HEK293T (cell line): ENCODE data around the gene ASTN2.

Source experiments
- CTCF ChIA-PET: fragments of 350-600 bp; formaldehyde crosslinking; extraction: SDS; loops from one replicate; lab custom pipeline; 2021; ENCODE audit warnings: antibody characterized with exemption, inconsistent platforms; lab: Yijun Ruan, JAX
- POLR2A ChIA-PET: fragments of 350-600 bp; formaldehyde crosslinking; extraction: SDS; loops from one replicate; lab custom pipeline; 2020; ENCODE audit warnings: antibody characterized with exemption, inconsistent platforms; lab: Yijun Ruan, JAX
- DNase-seq: peaks from one replicate; pipeline ENCODE4 v3.0.0; 2012; ENCODE audit warnings: mixed read lengths; ENCODE audit errors: extremely low spot score
- ARNT ChIP-seq: fragments of 450-650 bp; IDR thresholded peaks from 2 replicates; pipeline ENCODE4 v1.6.1; 2017; ENCODE audit warnings: mild to moderate bottlenecking
- BHLHE40 ChIP-seq: fragments of 450-650 bp; IDR thresholded peaks from 2 replicates; pipeline ENCODE4 v1.6.1; 2016; ENCODE audit warnings: mild to moderate bottlenecking, moderate library complexity, borderline replicate concordance
- CTBP1 ChIP-seq: fragments of 450-650 bp; IDR thresholded peaks from 2 replicates; pipeline ENCODE4 v1.6.1; 2016; ENCODE audit warnings: borderline replicate concordance
- ELF4 ChIP-seq: fragments of 450-650 bp; IDR thresholded peaks from 2 replicates; pipeline ENCODE4 v1.6.1; 2017; ENCODE audit warnings: antibody characterized with exemption
- FOXA1 ChIP-seq: fragments of 450-650 bp; IDR thresholded peaks from 2 replicates; pipeline ENCODE4 v1.6.1; 2016; ENCODE audit warnings: mild to moderate bottlenecking
- FOXK2 ChIP-seq: fragments of 450-650 bp; IDR thresholded peaks from 2 replicates; pipeline ENCODE4 v1.6.1; 2016; ENCODE audit warnings: mild to moderate bottlenecking
- FOXM1 ChIP-seq: fragments of 450-650 bp; IDR thresholded peaks from 2 replicates; pipeline ENCODE4 v1.6.1; 2017; ENCODE audit warnings: mild to moderate bottlenecking, borderline replicate concordance
- HDGF ChIP-seq: fragments of 450-650 bp; IDR thresholded peaks from 2 replicates; pipeline ENCODE4 v1.6.1; 2017; ENCODE audit warnings: antibody characterized with exemption, borderline replicate concordance
- L3MBTL2 ChIP-seq: fragments of 450-650 bp; conservative IDR thresholded peaks from 2 replicates; pipeline ENCODE4 v1.6.1; 2016; ENCODE audit warnings: mild to moderate bottlenecking
- LEF1 ChIP-seq: fragments of 450-650 bp; IDR thresholded peaks from 2 replicates; pipeline ENCODE4 v1.6.1; 2017; ENCODE audit warnings: mild to moderate bottlenecking, borderline replicate concordance
- NFRKB ChIP-seq: fragments of 450-650 bp; IDR thresholded peaks from 2 replicates; pipeline ENCODE4 v1.6.1; 2016; ENCODE audit warnings: mild to moderate bottlenecking, moderate library complexity
- SP1 ChIP-seq: fragments of 450-650 bp; IDR thresholded peaks from 2 replicates; pipeline ENCODE4 v1.6.1; 2017
- SUZ12 ChIP-seq: fragments of 450-650 bp; IDR thresholded peaks from 2 replicates; pipeline ENCODE4 v1.6.1; 2016; ENCODE audit warnings: mild to moderate bottlenecking
- TARDBP ChIP-seq: fragments of 450-650 bp; IDR thresholded peaks from 2 replicates; pipeline ENCODE4 v1.6.1; 2016
- ZNF384 ChIP-seq: fragments of 450-650 bp; IDR thresholded peaks from 2 replicates; pipeline ENCODE4 v1.6.1; 2016
- TF ChIP-seq, protein P1 (sequence below): fragments of 450-650 bp; IDR thresholded peaks from 2 replicates; pipeline ENCODE4 v1.6.1; 2016

ASTN2 gene

DNA sequence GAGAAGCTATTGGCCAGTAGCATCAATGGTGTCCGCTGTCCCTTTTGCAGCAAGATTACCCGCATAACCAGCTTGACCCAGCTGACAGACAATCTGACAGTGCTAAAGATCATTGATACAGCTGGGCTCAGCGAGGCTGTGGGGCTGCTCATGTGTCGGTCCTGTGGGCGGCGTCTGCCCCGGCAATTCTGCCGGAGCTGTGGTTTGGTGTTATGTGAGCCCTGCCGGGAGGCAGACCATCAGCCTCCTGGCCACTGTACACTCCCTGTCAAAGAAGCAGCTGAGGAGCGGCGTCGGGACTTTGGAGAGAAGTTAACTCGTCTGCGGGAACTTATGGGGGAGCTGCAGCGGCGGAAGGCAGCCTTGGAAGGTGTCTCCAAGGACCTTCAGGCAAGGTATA lies 717.0 kb downstream of the ASTN2 start:
- no peak for DNase-seq
- POLR2A ChIA-PET: interaction anchor here (1.8 kb wide), 1 partner anchor 11 kb away, joined by 12 read pairs; the partner anchor contains the start of gene TRIM32
- CTCF ChIA-PET: no interaction called here
- no peak for TF ChIP-seq LEF1
- no peak for TF ChIP-seq ARNT
- no peak for TF ChIP-seq SP1
- TF ChIP-seq FOXA1: no peak
- TF ChIP-seq TARDBP: no peak
- no peak for TF ChIP-seq BHLHE40
- TF ChIP-seq ELF4: no peak
- TF ChIP-seq ZNF384: no peak
- no peak for TF ChIP-seq L3MBTL2
- TF ChIP-seq HDGF: no peak
- TF ChIP-seq, protein P1, sequence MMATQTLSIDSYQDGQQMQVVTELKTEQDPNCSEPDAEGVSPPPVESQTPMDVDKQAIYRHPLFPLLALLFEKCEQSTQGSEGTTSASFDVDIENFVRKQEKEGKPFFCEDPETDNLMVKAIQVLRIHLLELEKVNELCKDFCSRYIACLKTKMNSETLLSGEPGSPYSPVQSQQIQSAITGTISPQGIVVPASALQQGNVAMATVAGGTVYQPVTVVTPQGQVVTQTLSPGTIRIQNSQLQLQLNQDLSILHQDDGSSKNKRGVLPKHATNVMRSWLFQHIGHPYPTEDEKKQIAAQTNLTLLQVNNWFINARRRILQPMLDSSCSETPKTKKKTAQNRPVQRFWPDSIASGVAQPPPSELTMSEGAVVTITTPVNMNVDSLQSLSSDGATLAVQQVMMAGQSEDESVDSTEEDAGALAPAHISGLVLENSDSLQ: no peak

DNA sequence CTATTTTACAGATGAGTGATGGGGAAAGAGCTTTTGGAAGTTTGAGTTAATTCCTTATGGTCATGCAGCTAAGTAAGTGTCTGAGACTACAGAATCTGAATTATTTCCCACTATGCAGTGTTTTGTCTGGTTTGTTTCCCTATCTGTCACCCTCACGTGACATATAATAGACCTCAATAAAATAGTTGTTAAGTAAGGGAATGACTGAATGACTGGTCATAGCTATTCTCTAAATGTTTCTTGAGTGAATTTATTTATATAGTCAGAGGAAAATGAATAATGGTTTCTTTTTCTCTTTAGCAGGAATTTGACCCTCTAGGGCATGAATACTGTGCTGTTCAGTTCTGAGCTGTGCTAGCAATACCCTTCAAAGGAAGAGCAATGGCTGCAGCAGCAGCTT lies 717.5 kb downstream of the ASTN2 start:
- POLR2A ChIA-PET: interaction anchor here (1.8 kb wide), 1 partner anchor 10 kb away, joined by 12 read pairs; the partner anchor contains the start of gene TRIM32
- no peak for DNase-seq
- TF ChIP-seq ARNT (no peak), SP1 (no peak), BHLHE40 (no peak), FOXK2 (no peak)
- CTCF ChIA-PET: no interaction called here

DNA sequence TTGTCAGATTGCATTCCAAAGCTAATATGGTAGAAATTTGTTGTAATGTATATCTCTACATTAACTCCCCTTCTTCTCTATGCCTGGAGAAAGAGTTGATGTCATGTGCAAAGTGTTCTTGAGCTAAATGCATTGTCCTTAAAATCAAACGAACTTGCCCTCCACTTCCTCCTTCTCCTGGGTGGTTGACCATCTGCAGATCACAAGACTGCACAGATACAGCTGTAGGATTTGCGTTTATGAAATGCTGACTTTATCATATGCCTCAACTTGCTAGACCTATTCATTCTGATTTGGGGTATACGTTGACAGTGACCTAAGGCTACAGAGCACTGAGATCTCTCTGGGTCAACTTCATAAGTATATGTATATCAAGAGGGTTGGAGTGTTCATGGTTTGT lies 719.4 kb downstream of the ASTN2 start:
- ChIA-PET POLR2A (no interaction called here), CTCF (no interaction called here)
- no peak for TF ChIP-seq FOXA1
- TF ChIP-seq FOXM1: no peak
- no peak for TF ChIP-seq NFRKB
- no peak for TF ChIP-seq ARNT
- no peak for TF ChIP-seq HDGF
- TF ChIP-seq FOXK2: no peak
- no peak for TF ChIP-seq LEF1
- TF ChIP-seq, protein P1: no peak
- TF ChIP-seq ZNF384: no peak
- TF ChIP-seq BHLHE40: no peak
- no peak for TF ChIP-seq CTBP1
- TF ChIP-seq SUZ12: no peak
- no peak for TF ChIP-seq L3MBTL2
- no peak for TF ChIP-seq SP1
- DNase-seq: no peak

DNA sequence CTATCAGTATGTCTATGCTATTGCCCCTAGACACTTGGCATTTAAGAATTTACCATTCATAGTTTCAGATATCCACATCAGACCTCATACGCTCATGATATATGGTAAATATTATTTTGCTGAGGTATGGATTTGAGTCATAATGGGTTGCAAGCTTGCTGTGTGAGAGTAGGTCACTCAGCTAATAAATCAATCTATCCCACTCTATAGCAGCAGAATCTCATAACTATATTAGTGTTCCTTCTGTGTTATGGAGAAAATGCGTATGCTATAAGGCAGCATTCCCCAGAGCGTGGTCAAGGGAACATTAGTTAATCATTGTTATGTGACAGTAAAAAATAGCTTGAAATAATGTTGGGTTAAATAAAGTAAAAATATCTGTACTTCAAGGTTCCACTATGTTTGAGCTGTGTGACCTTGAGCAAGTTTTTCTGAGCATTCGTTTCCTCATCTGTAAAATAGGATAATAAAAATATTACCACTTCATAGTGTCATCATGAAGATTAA lies 720.0 kb downstream of the ASTN2 start:
- DNase-seq: no peak
- ChIA-PET POLR2A (no interaction called here), CTCF (no interaction called here)
- TF ChIP-seq SUZ12 (no peak), ZNF384 (no peak), BHLHE40 (no peak), CTBP1 (no peak), FOXK2 (no peak), ARNT (no peak)

DNA sequence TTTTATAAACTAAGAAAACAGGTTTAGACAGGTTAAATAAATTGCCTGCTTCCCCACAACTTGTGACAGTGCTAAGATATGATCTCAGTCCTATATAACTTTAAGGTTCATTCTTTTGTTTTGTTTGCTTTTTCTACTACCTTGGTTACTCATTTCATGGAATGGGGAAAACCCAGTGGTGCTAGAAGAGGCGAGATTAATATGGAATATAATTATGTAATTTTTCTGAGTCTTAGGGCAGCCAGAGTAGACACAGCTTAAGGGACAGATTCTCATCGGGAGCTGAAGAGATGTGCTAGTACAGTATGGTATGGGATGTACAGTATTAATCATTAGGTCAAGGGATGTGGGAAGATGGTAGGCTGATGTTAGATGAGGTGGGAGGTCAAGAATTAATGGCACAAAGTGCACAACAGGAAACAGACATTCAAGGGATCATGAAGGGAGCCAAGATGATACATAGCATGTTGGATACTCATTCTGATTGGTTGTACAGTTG lies 721.6 kb downstream of the ASTN2 start:
- TF ChIP-seq FOXM1: no peak
- TF ChIP-seq, protein P1: no peak
- no peak for TF ChIP-seq ELF4
- TF ChIP-seq FOXA1: no peak
- TF ChIP-seq ZNF384: no peak
- TF ChIP-seq HDGF: no peak
- TF ChIP-seq ARNT: no peak
- TF ChIP-seq LEF1: no peak
- TF ChIP-seq L3MBTL2: no peak
- TF ChIP-seq BHLHE40: no peak
- TF ChIP-seq CTBP1: no peak
- no peak for TF ChIP-seq TARDBP
- no peak for TF ChIP-seq NFRKB
- TF ChIP-seq SUZ12: no peak
- TF ChIP-seq FOXK2: no peak
- TF ChIP-seq SP1: no peak
- DNase-seq: no peak
- ChIA-PET CTCF (no interaction called here), POLR2A (no interaction called here)

DNA sequence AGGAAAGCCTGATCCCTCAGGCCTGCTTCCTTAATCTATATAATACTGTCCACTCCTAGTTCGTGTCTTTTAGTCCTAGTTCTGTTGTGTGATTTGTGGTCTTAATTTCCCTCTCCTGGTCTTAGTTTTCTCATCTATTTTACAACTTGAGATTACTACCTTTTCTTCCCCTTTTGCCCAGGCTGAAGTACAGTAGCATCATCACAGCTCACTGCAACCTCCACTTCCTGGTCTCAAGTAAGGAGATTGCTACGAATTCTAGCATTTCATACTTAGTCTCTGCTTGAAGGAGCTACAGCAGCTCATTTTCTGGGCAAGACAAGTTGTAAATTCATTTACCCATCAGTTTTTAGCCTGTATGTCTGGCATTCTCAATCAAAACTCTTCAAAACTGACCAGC lies 722.2 kb downstream of the ASTN2 start:
- CTCF ChIA-PET: no interaction called here

More for the DNA sequence above, 722.2 kb downstream of the ASTN2 start:
- POLR2A ChIA-PET: no interaction called here
- TF ChIP-seq SUZ12: no peak
- no peak for TF ChIP-seq SP1
- no peak for TF ChIP-seq HDGF
- TF ChIP-seq FOXM1: no peak
- no peak for TF ChIP-seq ZNF384
- no peak for TF ChIP-seq FOXK2
- TF ChIP-seq NFRKB: no peak
- TF ChIP-seq FOXA1: no peak
- TF ChIP-seq BHLHE40: no peak
- no peak for TF ChIP-seq LEF1
- no peak for TF ChIP-seq ELF4
- no peak for TF ChIP-seq ARNT
- DNase-seq: no peak
